ENCODE measurements around the gene SLC8A1.

SLC8A1 gene

DNA sequence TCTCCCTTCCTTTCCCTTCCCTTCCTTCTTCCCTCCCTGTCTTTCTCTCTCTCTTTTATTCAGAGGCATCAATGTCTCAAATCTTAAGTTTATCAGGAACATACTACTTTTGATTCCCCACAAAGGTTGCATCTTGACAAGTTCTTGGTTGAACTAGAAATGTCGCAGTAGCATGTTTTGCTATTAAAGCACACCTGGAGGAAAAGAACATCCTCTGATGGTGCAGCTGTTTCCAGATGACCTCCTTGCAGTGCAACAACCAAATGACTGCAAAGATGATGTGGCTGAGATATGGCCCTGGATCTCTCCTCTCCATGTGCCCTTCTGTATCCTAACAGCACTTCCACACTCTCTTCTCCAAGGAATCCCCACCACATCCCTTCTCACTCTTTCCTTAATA lies 127.2 kb downstream of the SLC8A1 start:
- H3K36me3 ChIP-seq: no peaks in the 10 kb centered on the region
- DNase-seq: no peak
- peak overlapping the region; percentile 48 to 59 for H3K27ac ChIP-seq
- intact Hi-C loops (cut with DNase I; ENCODE audit: low total_unique reads): no loop called here
- H3K4me3 ChIP-seq: no peak overlapping the region
- H3K9me3 ChIP-seq: no peaks in the 10 kb centered on the region
- TF ChIP-seq, protein P1, sequence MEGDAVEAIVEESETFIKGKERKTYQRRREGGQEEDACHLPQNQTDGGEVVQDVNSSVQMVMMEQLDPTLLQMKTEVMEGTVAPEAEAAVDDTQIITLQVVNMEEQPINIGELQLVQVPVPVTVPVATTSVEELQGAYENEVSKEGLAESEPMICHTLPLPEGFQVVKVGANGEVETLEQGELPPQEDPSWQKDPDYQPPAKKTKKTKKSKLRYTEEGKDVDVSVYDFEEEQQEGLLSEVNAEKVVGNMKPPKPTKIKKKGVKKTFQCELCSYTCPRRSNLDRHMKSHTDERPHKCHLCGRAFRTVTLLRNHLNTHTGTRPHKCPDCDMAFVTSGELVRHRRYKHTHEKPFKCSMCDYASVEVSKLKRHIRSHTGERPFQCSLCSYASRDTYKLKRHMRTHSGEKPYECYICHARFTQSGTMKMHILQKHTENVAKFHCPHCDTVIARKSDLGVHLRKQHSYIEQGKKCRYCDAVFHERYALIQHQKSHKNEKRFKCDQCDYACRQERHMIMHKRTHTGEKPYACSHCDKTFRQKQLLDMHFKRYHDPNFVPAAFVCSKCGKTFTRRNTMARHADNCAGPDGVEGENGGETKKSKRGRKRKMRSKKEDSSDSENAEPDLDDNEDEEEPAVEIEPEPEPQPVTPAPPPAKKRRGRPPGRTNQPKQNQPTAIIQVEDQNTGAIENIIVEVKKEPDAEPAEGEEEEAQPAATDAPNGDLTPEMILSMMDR (IDR thresholded peaks at IDR 0.05): no peak
- H3K4me1 ChIP-seq: peaks cover 0 to 40% (median 10%) of the 10 kb centered on the region in 4 donors
- H3K27me3 ChIP-seq: no peaks in the 10 kb centered on the region

DNA sequence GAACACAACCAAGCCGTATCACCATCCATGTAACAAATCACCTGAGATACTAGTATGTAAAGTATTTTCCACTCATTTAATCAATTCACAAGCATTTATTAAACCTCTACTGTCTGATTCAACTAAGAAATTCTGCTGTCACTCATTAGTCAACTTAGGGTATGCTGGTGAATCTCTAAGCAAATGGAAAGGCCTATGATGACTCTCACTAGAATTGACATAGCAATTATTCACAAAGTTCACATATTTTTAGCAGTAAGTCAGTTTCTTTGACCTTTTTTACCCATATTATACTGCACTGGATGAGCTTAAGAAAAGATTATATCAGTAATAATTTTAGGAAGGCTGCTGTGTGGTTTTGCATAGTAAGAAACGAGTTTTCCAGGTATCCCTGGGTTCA lies 130.1 kb downstream of the SLC8A1 start:
- Histone ChIP-seq H3K36me3 (no peaks in the 10 kb centered on the region), H3K9me3 (no peaks in the 10 kb centered on the region), H3K27me3 (no peaks in the 10 kb centered on the region), H3K4me3 (no peak overlapping the region), H3K27ac (no peak overlapping the region), H3K4me1 (peaks cover 0 to 44% (median 10%) of the 10 kb centered on the region in 4 donors)
- no peak for DNase-seq
- intact Hi-C loops (cut with DNase I; ENCODE audit: low total_unique reads): no loop called here
- TF ChIP-seq, protein P1 (IDR thresholded peaks at IDR 0.05): no peak

DNA sequence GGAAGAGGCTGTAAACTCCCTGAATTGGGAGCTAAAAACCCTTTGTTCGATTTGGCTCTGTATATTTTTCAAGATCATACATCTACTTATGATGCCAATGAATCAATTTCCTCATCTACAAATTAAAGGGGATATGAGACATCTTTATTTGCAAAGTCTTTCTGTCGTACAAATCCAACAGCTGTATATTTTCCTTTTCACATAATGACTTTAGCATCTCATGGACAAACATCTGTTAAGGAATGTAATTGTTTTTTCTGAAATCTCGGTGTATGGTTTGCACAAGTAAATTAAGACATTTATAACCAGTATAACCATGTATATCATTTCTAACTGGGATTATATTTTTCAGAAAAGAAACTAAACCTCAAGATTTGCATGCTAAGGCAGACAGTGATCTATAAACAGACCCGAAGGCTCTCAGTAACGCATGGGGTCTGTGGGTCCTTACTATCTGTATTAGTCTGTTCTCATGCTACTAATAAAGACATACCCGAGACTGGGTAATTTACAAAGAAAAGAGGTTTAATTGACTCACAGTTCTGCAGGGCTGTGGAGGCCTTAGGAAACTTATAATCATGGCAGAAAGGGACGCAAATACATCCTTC lies 130.8 kb downstream of the SLC8A1 start:
- TF ChIP-seq, protein P1 (IDR thresholded peaks at IDR 0.05): no peak
- intact Hi-C loops (cut with DNase I; ENCODE audit: low total_unique reads): no loop called here

DNA sequence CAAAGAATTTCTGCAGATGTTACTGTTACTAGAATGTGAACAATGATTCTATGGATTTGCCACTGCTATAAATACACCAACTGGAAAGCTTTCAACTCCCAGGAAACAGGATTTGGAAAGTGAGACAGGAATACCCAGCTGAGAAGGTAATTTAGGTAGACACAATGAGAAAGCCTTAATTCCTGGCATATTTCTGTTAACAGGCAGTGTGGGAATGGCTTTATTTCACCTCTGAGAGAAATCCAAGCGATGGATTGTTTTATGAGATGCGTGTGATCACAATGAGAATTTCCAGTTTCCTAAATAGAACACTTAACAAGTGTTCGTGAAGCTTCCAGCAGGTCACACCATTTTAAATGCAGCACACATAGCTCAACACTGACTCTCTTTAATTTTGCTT lies 133.0 kb downstream of the SLC8A1 start:
- H3K27ac ChIP-seq: no peak overlapping the region
- H3K9me3 ChIP-seq: no peaks in the 10 kb centered on the region
- no peaks in the 10 kb centered on the region for H3K27me3 ChIP-seq
- intact Hi-C loops (cut with DNase I; ENCODE audit: low total_unique reads): no loop called here
- DNase-seq: no peak
- H3K36me3 ChIP-seq: no peaks in the 10 kb centered on the region
- TF ChIP-seq, protein P1 (IDR thresholded peaks at IDR 0.05): no peak
- H3K4me3 ChIP-seq: no peak overlapping the region
- H3K4me1 ChIP-seq: peaks cover 0 to 35% (median 15%) of the 10 kb centered on the region in 4 donors

More for the DNA sequence above, 130.8 kb downstream of the SLC8A1 start:
- Histone ChIP-seq H3K4me1 (peaks cover 0 to 44% (median 15%) of the 10 kb centered on the region in 4 donors), H3K27me3 (no peaks in the 10 kb centered on the region), H3K36me3 (no peaks in the 10 kb centered on the region), H3K9me3 (no peaks in the 10 kb centered on the region), H3K4me3 (no peak overlapping the region), H3K27ac (no peak overlapping the region)
- DNase-seq: no peak

DNA sequence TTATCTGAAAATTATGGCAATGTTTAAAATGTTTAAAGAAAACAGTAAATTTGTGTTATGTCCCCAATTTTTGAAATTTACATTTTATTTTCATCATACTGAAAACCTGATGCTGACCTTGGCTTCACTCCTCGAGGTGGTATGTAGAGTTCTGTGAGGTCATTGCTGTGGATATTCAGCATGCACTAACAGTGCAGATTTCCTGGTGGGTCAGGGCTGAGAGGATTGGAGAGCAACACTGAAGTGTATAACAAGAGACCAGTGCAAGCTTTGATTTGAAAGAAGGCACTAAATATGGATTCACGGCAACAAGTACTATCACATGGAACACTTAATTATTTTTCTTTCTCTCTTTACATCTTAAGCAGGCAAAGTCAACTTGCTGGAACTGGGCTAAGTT lies 134.1 kb downstream of the SLC8A1 start:
- Histone ChIP-seq H3K27me3 (no peaks in the 10 kb centered on the region), H3K9me3 (no peaks in the 10 kb centered on the region), H3K36me3 (no peaks in the 10 kb centered on the region), H3K27ac (peak overlapping the region in 1 of 2 donors; percentile 10), H3K4me1 (peaks cover 0 to 35% (median 15%) of the 10 kb centered on the region in 4 donors), H3K4me3 (no peak overlapping the region)
- intact Hi-C loops (cut with DNase I; ENCODE audit: low total_unique reads): no loop called here
- TF ChIP-seq, protein P1 (IDR thresholded peaks at IDR 0.05): no peak
- no peak for DNase-seq
